GM12878 (cell line): ENCODE data around the gene PTPRM. TPM values are rescaled to one million over a fixed set of nuclear protein-coding genes. Genes with fewer than 3 reads are reported as not detected.

Source experiments
- ATAC-seq: fragments of 200-7000 bp; cut with Tn5 transposase; 3 replicates; pipeline ENCODE4 v1.9.1; 2020; ENCODE audit warnings: mild to moderate bottlenecking, moderate library complexity
- BruUV-seq: library from RNA; stranded (reverse); fragments of 400-500 nt; replicated peaks from 2 replicates; lab custom pipeline; 2021; lab: Mats Ljungman, UMichigan
- CTCF ChIA-PET: fragments of 300-600 bp; sonication (Branson Sonifier 250); formaldehyde crosslinking; extraction: SDS; loops from one replicate; lab custom pipeline; 2021; ENCODE audit warnings: inconsistent platforms; lab: Yijun Ruan, JAX
- POLR2A ChIA-PET: fragments of 350-600 bp; formaldehyde crosslinking; extraction: SDS; loops from one replicate; lab custom pipeline; 2021; ENCODE audit warnings: inconsistent platforms; lab: Charles Lee
- RAD21 ChIA-PET: fragments of 300-600 bp; sonication (Branson Sonifier 250); formaldehyde crosslinking; loops from one replicate; lab custom pipeline; 2023; ENCODE audit warnings: antibody characterized with exemption; ENCODE audit not compliant: unreplicated experiment; lab: Charles Lee
- SMC1A ChIA-PET: fragments of 300-600 bp; sonication (Branson Sonifier 250); formaldehyde crosslinking; loops from one replicate; lab custom pipeline; 2023; ENCODE audit not compliant: unreplicated experiment, uncharacterized antibody; lab: Charles Lee
- DNase-seq: peaks from one replicate; pipeline ENCODE4 v3.0.0-alpha.2; 2011; ENCODE audit warnings: low read depth, low spot score
- FAIRE-seq: peaks from 3 replicates; lab custom pipeline; 2011; peaks lifted over from hg19 to GRCh38; lab: Jason Lieb, UNC
- H2AFZ ChIP-seq: 2 replicates; pipeline ENCODE4 v1.6.0; 2011; ENCODE audit warnings: low read depth, low read length, control low read depth; ENCODE audit not compliant: control insufficient read depth
- H3K27ac ChIP-seq: 2 replicates; pipeline ENCODE4 v1.5.1; 2011; ENCODE audit warnings: control low read depth; ENCODE audit not compliant: control insufficient read depth, insufficient read depth
- H3K27me3 ChIP-seq, 2 experiments: replicated peaks in 1 of 2; 2 replicates each; pipeline versions ENCODE4 v1.6.0 to v1.6.1; 2011; ENCODE audit warnings: low read length in 1 of 2; ENCODE audit not compliant: control insufficient read depth in 2 of 2, insufficient read depth in 2 of 2
- H3K36me3 ChIP-seq, 2 experiments: 2 replicates each; pipeline ENCODE4 v1.5.1; 2011; ENCODE audit warnings: low read length in 1 of 2; ENCODE audit not compliant: control insufficient read depth in 2 of 2, insufficient read depth in 2 of 2
- H3K4me1 ChIP-seq: 2 replicates; pipeline ENCODE4 v1.6.1; 2011; ENCODE audit warnings: mild to moderate bottlenecking, low read length, moderate library complexity, mixed read lengths; ENCODE audit not compliant: control insufficient read depth, insufficient read depth
- H3K4me2 ChIP-seq: 2 replicates; pipeline ENCODE4 v1.6.0; 2011; ENCODE audit warnings: control low read depth; ENCODE audit not compliant: control insufficient read depth, insufficient read depth
- H3K4me3 ChIP-seq: fragments of 200-600 bp; sonication (generic); 2 replicates; pipeline ENCODE4 v1.5.1; 2016
- H3K79me2 ChIP-seq: 2 replicates; pipeline ENCODE4 v1.6.0; 2011; ENCODE audit warnings: low read length; ENCODE audit not compliant: control insufficient read depth, insufficient read depth
- H3K9ac ChIP-seq: 2 replicates; pipeline ENCODE4 v1.8.0; 2011; ENCODE audit warnings: low read length, control low read depth, mixed read lengths; ENCODE audit not compliant: control insufficient read depth, insufficient read depth
- H3K9me3 ChIP-seq: replicated peaks from 3 replicates; pipeline ENCODE4 v1.5.1; 2011; ENCODE audit warnings: mild to moderate bottlenecking, low read length; ENCODE audit not compliant: control insufficient read depth, insufficient read depth
- H4K20me1 ChIP-seq: 2 replicates; pipeline ENCODE4 v1.6.0; 2011; ENCODE audit not compliant: control insufficient read depth, insufficient read depth
- ATF3 ChIP-seq: IDR thresholded peaks from 2 replicates; pipeline ENCODE4 v1.6.1; 2011; ENCODE audit warnings: low read depth, mild to moderate bottlenecking, low read length, moderate library complexity, borderline replicate concordance; ENCODE audit errors: extremely low read depth
- BCL11A ChIP-seq: IDR thresholded peaks from 2 replicates; pipeline ENCODE4 v1.6.1; 2011; ENCODE audit warnings: low read depth, low read length
- CUX1 ChIP-seq: IDR thresholded peaks from 2 replicates; pipeline ENCODE4 v1.6.1; 2012; ENCODE audit warnings: improper control_type of control experiment, low read depth, low read length; ENCODE audit not compliant: insufficient replicate concordance
- EED ChIP-seq: sonication (generic); IDR thresholded peaks from 2 replicates; pipeline ENCODE4 v1.6.1; 2016; ENCODE audit warnings: antibody characterized with exemption, low read depth
- MEF2A ChIP-seq: IDR thresholded peaks from 2 replicates; pipeline ENCODE4 v1.6.1; 2011; ENCODE audit warnings: low read depth, mild to moderate bottlenecking, low read length, moderate library complexity; ENCODE audit not compliant: insufficient read depth
- MYB ChIP-seq: fragments of 150-350 bp; IDR thresholded peaks from 2 replicates; pipeline ENCODE4 v1.6.1; 2014; ENCODE audit warnings: mild to moderate bottlenecking, low read depth, low read length, borderline replicate concordance
- SUPT20H ChIP-seq: IDR thresholded peaks from 2 replicates; pipeline ENCODE4 v1.6.1; 2011; ENCODE audit warnings: low read depth, mild to moderate bottlenecking, low read length, moderate library complexity, borderline replicate concordance; ENCODE audit not compliant: control insufficient read depth
- SUZ12 ChIP-seq: fragments of 200-600 bp; sonication (generic); IDR thresholded peaks from one replicate; pipeline ENCODE4 v1.6.1; 2018; ENCODE audit warnings: antibody characterized with exemption, mild to moderate bottlenecking; ENCODE audit not compliant: unreplicated experiment
- WGBS: methylation state at CpG from one replicate; pipeline ENCODE4 v1.1.6; 2016; ENCODE audit warnings: low lambda C conversion rate; ENCODE audit not compliant: insufficient replicate concordance, insufficient coverage; ENCODE audit errors: missing lambda C conversion rate; 5-methylcytosine and 5-hydroxymethylcytosine counted together
- in situ Hi-C: fragments of 300-500 bp; cut with MboI; formaldehyde crosslinking; loops from 9 replicates; pipeline ENCODE4 v1.14.3; 2018; ENCODE audit warnings: mixed read lengths
- intact Hi-C: fragments of 100-400 bp; cut with micrococcal nuclease; formaldehyde crosslinking; loops from one replicate; pipeline ENCODE4 v1.14.2; 2022; ENCODE audit not compliant: unreplicated experiment
- polyA plus RNA-seq, 11 experiments: library from polyadenylated mRNA; depleted of rRNA in 4 of 11; unstranded in 6 of 11; stranded (reverse) in 5 of 11; fragments of >200 nt; fragmentation: Nextera tagmentation in 4 of 11; fragmentation: Illumina TruSeq in 1 of 11; extraction: Ambion mirVana in 4 of 11; extraction: Trizol in 1 of 11; gene quantifications; 1 replicate in 1 of 11; 2 replicates in 10 of 11; pipeline versions ENCODE4 v1.2.1 to v1.2.3, GENCODE V29; 2011 to 2016; ENCODE audit warnings: inconsistent platforms in 2 of 11, missing spikeins in 2 of 11, low read depth in 1 of 11
- total RNA-seq, 4 experiments: library from RNA; depleted of rRNA in 3 of 4; stranded (reverse); fragments of >200 nt in 3 of 4; fragmentation: Illumina TruSeq in 1 of 4; extraction: Trizol in 1 of 4; gene quantifications; 2 replicates each; pipeline versions ENCODE4 v1.2.1 to v1.2.3, GENCODE V29; 2013 to 2021
- TF ChIP-seq, protein P1 (sequence below): fragments of 450-650 bp; IDR thresholded peaks from 2 replicates; pipeline ENCODE4 v1.6.1; 2017; ENCODE audit warnings: mild to moderate bottlenecking, moderate library complexity
- TF ChIP-seq, protein P2 (sequence below): fragments of 450-650 bp; IDR thresholded peaks from 2 replicates; pipeline ENCODE4 v1.6.1; 2017; ENCODE audit warnings: low read depth, mild to moderate bottlenecking, moderate library complexity

PTPRM gene
- total and polyA plus RNA-seq, 10 of the 15 experiments (the other 5 are each of a cell fraction or from before 2014, with no cell fraction given) = 0.07 to 22.6 (median 0.60) TPM

- TF ChIP-seq ATF3 (no peak), MYB (no peak), SUZ12 (no peak)
- TF ChIP-seq, protein P1, sequence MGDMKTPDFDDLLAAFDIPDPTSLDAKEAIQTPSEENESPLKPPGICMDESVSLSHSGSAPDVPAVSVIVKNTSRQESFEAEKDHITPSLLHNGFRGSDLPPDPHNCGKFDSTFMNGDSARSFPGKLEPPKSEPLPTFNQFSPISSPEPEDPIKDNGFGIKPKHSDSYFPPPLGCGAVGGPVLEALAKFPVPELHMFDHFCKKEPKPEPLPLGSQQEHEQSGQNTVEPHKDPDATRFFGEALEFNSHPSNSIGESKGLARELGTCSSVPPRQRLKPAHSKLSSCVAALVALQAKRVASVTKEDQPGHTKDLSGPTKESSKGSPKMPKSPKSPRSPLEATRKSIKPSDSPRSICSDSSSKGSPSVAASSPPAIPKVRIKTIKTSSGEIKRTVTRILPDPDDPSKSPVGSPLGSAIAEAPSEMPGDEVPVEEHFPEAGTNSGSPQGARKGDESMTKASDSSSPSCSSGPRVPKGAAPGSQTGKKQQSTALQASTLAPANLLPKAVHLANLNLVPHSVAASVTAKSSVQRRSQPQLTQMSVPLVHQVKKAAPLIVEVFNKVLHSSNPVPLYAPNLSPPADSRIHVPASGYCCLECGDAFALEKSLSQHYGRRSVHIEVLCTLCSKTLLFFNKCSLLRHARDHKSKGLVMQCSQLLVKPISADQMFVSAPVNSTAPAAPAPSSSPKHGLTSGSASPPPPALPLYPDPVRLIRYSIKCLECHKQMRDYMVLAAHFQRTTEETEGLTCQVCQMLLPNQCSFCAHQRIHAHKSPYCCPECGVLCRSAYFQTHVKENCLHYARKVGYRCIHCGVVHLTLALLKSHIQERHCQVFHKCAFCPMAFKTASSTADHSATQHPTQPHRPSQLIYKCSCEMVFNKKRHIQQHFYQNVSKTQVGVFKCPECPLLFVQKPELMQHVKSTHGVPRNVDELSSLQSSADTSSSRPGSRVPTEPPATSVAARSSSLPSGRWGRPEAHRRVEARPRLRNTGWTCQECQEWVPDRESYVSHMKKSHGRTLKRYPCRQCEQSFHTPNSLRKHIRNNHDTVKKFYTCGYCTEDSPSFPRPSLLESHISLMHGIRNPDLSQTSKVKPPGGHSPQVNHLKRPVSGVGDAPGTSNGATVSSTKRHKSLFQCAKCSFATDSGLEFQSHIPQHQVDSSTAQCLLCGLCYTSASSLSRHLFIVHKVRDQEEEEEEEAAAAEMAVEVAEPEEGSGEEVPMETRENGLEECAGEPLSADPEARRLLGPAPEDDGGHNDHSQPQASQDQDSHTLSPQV = no peak
Observed at GRCh38 chr18:7618891-7619442, 51.9 kb downstream of the PTPRM start (continued).

DNA sequence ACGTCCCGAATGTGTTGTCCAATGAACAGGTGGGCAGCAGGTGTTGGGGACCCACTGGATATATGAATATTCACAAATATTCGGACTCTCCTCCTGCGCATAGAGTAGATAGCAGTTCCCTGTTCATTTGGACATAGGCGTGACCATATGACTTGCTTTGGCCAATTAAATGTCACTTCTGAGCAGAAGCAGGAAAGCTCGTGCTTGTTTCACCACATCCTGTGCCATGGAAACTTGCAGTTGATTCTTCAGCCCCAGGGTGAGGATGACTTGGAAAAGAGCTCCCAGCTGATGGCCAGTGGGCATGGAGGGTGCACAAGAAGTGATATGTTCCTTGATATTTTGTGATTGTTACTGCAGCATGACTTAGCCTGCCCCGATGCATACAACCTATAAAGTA lies 52.6 kb downstream of the PTPRM start:
- FAIRE-seq = no peak
- H3K4me2 ChIP-seq = no peak overlapping the region
- no peaks in the 10 kb centered on the region for H3K79me2 ChIP-seq
- H3K36me3 ChIP-seq = no peaks in the 10 kb centered on the region
- no peak for DNase-seq
- no peak overlapping the region for H2AFZ ChIP-seq
- no peak overlapping the region for H3K9ac ChIP-seq
- CTCF ChIA-PET = no interaction called here
- H4K20me1 ChIP-seq = no peaks in the 10 kb centered on the region
- no TSS peak for BruUV-seq
- POLR2A ChIA-PET = no interaction called here
- SMC1A ChIA-PET = no interaction called here
- no peaks in the 10 kb centered on the region for H3K27me3 ChIP-seq
- ATAC-seq = no peak
- intact Hi-C loops (no loop called here), in situ Hi-C loops (no loop called here)
- H3K27ac ChIP-seq = no peak overlapping the region
- RAD21 ChIA-PET = no interaction called here
- no peak overlapping the region for H3K4me3 ChIP-seq
- WGBS = 29% methylated on average over 7 of the region's 7 CpGs
- H3K9me3 ChIP-seq = no peaks in the 10 kb centered on the region
- no peaks in the 10 kb centered on the region for H3K4me1 ChIP-seq
- TF ChIP-seq SUPT20H (no peak), MEF2A (no peak), BCL11A (no peak), CUX1 (no peak), EED (no peak)
- TF ChIP-seq, protein P2, sequence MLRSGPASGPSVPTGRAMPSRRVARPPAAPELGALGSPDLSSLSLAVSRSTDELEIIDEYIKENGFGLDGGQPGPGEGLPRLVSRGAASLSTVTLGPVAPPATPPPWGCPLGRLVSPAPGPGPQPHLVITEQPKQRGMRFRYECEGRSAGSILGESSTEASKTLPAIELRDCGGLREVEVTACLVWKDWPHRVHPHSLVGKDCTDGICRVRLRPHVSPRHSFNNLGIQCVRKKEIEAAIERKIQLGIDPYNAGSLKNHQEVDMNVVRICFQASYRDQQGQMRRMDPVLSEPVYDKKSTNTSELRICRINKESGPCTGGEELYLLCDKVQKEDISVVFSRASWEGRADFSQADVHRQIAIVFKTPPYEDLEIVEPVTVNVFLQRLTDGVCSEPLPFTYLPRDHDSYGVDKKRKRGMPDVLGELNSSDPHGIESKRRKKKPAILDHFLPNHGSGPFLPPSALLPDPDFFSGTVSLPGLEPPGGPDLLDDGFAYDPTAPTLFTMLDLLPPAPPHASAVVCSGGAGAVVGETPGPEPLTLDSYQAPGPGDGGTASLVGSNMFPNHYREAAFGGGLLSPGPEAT = no peak
